NCI-H82 treated with DMSO at 0.1 percent for 48 hours (cell line): ENCODE data around the gene BTBD9.
"Not testable (repeated sequence)": the region's sequence is repeated elsewhere in the genome, so short reads cannot be mapped to it uniquely, and the experiment has no call there.

ENCODE experiments used
- DNase-seq: peaks from one replicate; lab custom pipeline; 2025; ENCODE audit not compliant: unreplicated experiment; lab: John Stamatoyannopoulos, UW

The BTBD9 gene

DNA sequence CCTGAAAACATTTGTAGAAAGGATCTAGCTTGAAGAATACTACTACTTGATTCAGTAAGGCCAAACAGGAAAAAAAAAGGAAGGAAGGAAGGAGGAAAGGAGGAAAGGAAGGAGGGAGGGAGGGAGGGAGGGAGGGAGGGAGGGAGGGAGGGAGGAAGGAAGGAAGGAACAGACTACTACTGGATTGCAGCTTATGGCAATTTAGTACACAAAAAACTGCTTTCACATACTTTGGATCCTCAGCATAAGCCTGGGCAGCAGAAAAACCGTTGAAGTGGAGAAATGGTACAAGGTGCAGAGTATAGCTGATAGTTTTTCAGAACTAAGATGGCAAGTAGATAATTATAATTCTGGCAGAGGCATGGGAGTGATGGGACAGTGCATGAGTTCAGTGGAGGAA is 201.6 kb downstream of the BTBD9 start:
- DNase-seq, result no peak

DNA sequence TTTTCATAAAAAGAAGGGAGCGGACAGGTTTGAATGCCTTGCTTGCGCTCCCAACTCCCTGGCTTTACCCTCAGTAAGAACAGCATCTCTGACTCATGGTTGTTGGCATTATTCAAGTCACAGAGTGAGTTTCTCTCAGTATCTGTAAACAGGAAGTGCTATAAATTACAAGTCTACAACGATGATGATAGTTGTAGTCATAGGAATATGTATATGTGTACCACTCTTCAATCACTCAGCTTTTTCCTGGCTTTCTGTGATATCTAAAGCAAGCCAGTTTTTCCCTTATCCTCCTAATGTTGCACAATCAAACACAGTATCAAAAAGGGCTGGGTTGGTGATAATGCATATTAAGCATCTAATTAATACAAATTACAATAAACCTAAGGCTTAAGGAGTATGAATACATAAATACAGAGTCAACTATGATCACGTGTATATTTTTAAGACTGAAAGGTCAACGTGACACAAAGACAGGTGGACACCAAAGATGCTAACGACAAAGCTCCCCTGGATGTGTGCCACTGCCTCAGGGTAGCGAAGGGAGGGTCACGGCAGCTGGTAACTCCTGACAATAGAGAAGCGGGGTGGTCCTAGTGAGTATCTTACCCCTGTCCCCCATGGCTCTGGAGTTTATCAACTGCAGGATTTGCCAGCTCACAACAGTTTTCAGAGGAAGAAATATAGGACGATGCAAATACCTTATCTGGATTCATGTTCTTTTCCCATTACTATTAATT is 202.8 kb downstream of the BTBD9 start:
- DNase-seq, result no peak

DNA sequence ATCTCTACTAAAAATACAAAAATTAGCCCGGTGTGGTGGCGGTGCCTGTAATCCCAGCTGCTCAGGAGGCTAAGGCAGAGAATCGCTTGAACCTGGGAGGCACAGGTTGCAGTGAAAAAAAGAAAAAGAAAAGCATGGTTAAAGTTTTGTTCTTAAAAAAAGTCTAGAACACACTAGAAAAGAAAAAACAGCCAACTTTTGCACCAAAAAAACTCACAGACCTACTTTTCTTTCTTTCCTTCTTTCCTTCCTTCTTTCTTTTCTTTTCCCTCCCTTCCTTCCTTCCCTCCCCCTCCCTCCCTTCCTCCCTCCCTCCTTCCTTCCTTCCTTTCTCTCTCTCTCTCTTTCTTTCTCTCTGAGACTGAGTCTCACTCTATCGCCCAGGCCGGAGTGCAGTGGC is 204.4 kb downstream of the BTBD9 start:
- no peak for DNase-seq

DNA sequence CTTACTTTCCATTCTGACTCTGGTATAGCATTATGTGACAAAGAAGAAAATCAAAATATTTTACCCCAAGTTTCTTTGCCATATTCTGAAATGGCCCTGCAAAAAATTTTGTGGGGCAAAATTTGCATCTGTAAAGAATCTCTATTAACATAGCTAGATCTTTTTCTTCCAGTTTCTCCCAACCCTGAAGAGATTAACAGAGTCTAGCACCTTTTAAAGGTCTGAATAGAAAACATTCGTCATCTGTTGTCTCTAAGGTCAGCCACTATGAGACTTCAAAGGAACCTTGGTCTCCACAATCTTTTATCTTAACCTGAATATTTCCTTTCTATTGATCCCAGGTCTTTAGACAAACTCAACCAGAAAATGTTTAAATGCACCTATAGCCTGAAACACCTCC is 205.7 kb downstream of the BTBD9 start:
- DNase-seq, result no peak

DNA sequence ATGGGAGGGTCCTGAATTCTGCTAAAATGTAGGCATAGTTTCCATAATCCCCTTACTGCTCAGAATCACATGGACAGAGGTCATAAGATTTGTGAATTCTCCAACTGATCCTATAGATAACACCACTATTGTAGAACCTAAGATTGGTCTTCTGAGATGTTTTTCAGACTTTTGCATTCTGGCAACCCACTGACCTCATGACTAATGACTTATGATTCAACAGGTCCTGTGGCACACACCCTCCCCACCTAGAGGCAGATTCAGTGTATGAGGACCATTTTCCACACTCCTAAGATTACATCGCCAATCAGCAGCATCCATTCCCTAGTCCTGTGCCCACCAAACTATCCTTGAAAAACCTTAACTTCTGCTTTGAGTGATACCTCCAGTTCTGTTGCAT is 207.2 kb downstream of the BTBD9 start:
- DNase-seq, result no peak

DNA sequence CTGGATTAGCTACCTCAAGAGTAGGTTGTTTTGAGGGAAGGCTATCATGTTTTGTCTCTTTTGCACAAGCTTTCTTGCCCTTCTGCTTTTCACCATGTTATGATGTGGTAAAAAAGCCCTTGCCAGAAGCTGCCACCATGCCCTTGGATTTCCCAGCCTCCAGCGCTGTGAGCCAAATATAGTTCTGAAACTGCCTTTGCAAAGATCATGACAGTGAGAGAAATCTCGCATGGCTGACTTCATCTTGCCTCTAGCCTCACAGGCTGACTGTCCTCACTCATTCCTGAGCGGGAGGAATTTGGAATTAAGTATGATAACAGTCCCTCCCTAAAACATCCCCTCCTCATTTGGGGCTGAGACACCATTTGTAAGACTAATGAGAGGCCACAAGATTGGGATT is 207.7 kb downstream of the BTBD9 start:
- no peak for DNase-seq

DNA sequence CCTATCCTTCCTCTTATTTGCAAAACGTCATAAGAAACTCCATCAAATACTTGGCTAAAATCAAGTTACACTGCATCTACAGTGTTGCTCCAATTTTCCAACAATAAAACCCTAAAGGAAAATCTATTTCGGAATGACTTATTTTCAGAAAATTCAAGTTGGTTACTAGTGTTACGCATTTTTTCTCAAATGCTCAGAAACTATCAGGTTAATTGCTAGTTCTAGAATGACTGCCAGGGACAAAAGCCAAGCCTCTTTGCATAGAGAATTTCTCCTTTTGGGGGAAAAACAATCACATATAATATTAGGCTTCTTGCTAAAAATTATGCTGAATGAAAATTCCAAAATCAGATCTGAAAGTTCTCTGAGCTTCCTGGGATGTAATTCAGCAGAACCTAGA is 210.2 kb downstream of the BTBD9 start:
- no peak for DNase-seq

DNA sequence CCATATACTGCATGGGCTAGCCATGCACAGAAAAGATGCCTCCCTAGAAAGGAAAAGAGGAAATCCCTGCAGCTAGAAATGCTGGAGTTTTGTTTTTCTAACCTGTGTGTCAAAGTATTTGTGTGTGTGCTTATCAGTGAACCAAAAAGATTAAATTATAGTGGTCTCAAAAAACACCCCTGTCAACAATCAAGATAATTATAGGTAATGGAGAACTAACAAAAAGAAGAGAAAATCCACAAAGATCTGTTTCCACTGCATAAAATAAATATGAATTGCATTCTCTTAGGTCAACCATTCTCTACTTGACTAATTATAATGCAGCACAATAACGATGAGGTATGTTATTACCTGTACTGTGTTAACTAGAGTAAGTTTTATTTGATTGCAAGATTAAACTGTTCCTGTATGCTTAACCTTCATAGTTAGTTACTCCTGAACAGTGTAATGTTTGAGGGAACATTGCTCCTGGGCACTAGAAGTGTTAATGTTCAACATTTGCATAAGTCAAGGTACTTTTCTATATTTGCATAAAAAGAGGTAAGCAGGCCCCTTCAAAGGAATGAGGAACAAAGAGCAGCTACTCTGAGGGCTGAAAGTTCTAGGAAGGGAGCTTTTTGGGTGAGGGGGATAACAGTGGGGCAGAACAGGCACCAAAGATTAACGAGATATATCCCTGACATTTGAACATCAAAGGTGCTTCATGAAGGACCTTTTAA is 212.1 kb downstream of the BTBD9 start:
- no peak for DNase-seq

DNA sequence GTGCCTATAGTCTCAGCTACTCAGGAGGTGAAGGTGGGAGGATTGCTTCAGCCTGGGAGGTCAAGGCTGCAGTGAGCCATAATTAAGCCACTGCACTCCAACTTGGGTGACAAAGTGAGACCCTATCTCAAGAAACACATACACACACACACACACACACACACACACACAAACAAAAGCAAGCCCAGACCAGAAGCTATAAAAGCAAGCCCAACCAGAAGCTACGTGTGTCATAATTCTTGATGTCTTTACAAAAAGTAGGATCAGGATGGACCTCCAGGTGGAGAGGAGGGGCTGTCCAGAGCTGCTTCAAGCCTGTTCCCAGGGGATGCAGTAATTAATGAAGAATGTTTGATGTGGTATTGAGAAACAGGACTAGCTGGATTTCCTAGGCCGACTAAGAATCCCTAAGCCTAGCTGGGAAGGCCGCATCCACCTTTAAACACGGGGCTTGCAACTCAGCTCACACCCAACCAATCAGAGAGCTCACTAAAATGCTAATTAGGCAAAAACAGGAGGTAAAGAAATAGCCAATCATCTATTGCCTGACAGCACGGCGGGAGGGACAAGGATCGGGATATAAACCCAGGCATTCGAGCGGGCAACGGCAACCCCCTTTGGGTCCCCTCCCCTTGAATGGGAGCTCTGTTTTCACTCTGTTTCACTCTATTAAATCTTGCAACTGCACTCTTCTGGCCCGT is 213.8 kb downstream of the BTBD9 start:
- not testable (repeated sequence) for DNase-seq

DNA sequence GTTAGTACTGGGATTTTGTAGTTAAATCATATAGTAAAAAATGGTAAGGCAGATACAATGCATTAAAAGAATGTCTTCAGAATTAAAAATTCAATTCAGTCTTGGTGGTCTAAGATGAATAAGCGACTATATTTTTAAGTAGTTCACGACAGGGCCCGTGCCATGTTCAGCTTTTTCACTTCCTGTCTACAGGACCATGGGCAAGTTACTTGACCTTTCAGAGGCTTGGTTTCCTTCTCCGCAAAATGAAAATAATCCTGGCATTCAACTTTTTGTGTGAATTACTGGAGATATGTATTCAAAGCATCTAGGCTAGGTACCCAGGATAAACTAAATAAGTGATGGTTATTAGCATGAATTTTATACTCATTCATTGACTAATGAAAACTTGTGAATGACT is 216.0 kb downstream of the BTBD9 start:
- DNase-seq, result no peak

DNA sequence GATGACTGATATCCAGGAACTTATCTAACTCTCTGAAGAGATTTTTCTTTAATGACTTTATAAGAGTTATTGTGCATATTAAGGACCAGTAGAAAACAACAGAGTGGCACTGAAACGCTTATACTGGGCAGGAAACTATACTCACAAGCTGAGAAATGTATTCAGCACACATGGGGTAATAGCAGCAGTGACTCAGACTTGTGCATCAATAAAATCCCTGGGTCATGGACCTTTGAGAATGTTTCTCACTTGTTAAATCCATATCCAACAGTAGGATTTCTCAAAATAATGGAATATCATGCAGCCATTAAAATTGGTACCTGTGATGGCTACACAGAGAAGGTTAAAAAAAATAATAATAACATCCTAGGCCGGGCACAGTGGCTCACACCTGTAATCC is 219.5 kb downstream of the BTBD9 start:
- DNase-seq, result no peak

DNA sequence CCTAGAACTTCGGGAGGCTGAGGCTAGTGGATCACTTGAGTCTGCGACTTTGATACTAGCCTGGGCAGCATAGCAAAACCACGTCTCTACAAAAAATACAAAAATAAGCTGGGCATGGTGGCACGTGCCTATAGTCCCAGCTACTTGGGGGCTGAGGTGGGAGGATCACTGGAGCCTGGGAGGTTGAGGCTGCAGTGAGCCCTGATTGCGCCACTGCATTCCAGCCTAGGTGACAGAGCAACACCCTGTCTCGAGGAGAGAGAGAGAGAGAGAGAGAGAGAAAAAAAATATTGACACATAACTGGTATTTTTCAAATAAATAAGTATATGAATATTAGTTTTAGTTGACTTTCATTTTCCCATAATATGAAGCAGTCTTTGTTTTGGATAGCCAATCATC is 222.2 kb downstream of the BTBD9 start:
- DNase-seq, result no peak

DNA sequence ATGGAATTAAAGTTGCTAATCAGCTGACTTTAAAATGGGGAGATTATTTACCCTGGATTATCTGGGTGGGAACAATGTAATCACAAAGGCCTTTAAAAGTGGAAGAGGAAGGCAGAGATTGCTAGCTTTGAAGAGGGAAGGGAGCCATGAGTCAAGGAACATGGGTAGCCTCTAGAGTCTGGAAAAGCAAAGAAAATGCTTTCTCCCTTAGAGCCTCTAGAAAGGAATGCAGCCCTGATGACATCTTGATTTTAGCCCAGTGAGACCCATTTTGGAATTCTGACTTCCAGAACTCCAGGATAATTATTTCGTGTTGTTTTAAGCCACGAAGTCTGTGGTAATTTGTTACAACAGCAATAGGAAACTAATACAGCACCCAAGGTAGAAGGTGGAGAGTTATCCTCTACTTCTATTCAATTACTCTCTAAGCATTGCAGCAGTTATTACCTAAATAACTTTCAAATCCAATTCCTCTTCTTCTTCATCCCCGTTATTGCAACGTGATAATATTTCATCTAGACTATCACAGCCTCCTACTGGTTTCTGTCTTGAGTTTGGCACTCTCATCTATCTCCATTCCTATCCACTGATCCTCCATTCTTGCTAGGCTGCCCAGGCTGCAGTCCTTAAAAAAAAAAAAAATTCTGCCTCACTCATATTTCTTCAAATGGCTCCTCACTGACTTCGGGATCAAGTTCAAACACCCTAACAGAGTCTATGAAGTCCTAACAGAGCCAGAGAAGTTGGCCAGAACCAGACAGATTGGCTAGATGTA is 224.3 kb downstream of the BTBD9 start:
- DNase-seq, result no peak

DNA sequence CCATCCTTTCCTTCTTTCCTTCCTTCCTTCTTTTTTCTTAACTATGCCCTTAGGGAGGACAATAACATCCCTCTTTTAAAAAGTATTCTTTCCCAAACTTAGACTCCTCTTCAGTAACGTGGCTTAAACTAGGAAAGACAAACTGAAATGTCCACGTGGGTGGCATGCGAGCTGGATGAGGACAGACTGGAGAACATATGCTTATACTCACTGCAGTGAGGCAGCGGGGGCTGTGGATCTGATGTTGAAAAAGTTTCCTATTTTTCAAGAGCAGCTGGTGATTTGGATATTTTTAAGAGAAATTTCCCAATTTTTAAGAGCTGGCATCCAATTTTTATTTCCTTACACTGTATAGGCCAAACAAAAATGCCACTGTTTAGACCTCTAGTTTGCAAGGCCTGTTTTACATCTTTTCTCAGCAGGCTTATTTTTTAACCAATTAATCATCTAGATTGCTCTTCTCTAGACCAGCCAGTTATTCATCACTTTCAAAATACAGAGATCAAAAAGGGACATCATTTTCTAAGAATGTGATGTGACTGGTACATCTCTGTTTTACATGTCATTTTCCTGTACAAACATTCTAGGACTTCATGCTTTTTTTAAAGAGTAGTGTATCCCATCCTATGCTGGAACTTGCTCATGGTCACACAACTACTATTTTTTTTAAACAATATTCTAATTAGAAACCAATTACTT is 226.5 kb downstream of the BTBD9 start:
- no peak for DNase-seq

DNA sequence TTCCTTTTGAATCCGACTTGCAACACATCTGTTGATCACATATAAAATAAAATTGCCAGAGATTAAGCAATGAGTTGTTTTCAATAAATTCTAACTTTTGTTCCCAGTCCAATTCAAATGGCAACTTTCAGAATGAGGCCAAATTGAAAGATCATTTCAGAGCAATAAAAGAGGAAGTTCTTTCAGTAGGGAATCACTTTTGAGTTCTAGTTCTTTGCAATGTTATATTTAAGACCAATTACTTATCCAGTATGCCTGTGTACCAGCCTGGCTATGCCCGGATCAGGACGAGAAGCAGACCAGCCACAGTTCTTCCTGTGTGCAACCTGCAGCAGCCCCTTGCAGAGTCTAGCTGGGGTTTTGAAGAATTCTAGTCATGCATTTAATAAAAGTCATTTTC is 232.5 kb downstream of the BTBD9 start:
- no peak for DNase-seq

DNA sequence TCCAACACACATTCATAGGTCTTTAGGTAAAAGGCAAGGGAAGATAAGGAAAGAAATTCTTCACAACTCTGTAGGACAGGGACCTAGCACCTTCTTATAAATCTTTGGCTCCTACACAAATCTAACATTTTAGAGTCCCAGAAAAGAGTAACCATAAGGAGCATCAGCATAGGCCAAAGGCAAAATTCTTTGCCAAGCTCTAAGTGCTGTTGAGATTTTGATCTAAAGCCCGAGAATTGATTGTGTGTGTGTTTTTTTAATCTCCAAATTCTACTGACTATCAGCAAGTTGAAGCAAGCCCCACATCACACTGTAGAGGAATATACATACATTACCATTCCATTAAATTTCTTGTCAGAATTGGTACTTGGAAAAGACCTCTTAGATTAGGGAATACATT is 233.6 kb downstream of the BTBD9 start:
- DNase-seq, result no peak

DNA sequence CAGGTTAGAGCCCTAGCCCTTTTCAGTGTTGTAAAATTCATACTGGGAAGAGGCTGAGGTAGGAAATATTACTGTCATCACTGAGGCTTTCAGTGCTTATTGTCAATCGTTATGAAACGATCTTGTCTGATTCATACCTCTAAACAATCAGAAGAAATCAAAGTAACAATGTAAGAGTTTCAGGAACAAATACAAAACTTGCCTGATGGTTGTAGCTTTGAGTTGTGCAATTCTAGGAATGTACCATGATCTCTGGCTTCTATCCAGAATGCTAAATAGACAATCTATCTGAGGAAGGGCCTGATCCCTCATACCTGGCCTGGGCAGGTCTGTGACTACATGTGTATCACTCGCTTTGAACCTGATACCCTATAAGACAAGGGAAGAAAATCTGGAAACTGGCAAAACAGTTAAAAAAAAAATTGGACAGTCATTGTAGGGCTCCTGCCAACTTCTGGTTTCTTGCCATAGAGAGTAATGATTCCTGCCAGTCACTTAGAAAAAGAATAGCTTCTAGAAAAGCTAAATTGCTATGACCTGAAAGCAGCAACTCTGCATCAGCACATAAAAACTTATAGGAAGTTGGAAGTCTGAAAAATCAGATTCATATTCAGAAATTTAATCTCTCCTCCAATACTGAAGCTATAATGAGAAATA is 234.7 kb downstream of the BTBD9 start:
- no peak for DNase-seq

DNA sequence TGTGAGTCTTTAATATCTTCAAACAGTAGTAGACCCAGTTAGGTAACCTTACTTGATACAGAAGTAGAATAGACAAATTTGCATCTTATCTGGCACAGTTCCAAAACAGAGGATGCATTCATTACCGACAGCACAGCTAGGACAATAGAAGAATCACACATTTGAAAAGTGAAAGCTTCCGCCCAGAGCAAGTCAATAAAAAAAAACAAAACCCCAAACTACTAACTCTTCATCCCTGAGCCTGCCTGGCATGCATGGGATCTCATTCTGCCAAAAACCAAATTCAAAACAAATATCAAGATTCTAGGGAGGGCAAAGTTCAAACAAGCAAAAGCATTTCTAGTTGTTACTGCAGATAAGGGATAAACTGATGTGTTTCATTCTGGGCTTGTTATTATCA is 235.4 kb downstream of the BTBD9 start:
- DNase-seq, result no peak

DNA sequence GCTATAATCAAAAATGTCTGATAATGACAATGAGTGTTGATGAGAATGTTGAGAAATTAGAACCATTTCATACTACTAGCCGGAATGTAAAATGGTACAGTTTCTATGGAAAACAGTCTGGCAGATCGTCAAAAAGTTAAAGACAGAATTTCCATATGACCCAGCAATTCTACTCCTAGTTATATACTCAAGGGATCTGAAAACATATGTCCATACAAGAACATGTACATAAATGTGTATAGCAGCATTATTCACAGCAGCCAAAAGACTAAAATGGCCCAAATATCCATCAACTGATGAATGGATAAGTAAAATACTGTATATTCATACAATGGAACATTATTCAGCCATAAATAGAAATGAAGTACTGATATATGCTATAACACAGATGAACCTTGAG is 236.2 kb downstream of the BTBD9 start:
- no peak for DNase-seq

DNA sequence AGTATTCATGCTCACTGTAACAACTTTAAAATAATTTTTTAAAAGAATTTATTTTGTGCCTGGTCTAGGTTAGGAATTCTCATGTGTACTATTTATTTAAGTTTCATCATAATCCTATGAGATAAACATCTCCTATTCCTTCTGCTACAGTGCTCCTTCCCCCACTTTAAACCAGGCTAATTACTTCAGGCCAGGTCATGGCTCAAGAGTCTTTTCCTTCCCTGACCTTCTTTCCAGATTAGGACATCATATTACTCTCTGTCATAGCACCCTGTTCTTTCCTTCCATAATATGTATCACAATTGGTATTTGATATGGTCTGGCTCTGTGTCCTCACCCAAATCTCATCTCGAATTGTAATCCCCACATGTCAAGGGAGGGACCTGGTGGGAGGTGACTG is 239.0 kb downstream of the BTBD9 start:
- no peak for DNase-seq
